Stimulated activated CD8-positive, alpha-beta memory T cell treated with anti-CD3 and anti-CD28 coated beads, Interleukin-4, amount 100 ng/mL, for 1 hour (primary cell): ENCODE results near the gene GNAI2.
"Not testable (repeated sequence)": the region's sequence is repeated elsewhere in the genome, so short reads cannot be mapped to it uniquely, and the experiment has no call there.

ENCODE experiments used
- DNase-seq, 2 donors: peaks; one replicate each; pipeline ENCODE4 v3.0.0-alpha.2; 2020; ENCODE audit warnings: low read depth in 2 of 2, low spot score in 1 of 2

Gene GNAI2

GRCh38 chr3:50275996-50276761 is 40.2 kb downstream of the GNAI2 start:
- DNase-seq, result no peak

- no peak for DNase-seq
Observed at GRCh38 chr3:50276762-50277101, 40.7 kb downstream of the GNAI2 start.

GRCh38 chr3:50278123-50278879 is 42.3 kb downstream of the GNAI2 start:
- DNase-seq, result no peak

- DNase-seq, result no peak
Observed at GRCh38 chr3:50278880-50279224, 42.8 kb downstream of the GNAI2 start, which contains the start of gene LSMEM2. TSS of gene LSMEM2 (plus strand) at chr3:50279087. CDS start at chr3:50279114, 27 bp downstream.

GRCh38 chr3:50279255-50280016 is 43.4 kb downstream of the GNAI2 start:
- no peak for DNase-seq

GRCh38 chr3:50284121-50284520 is 48.1 kb downstream of the GNAI2 start:
- DNase-seq, result not testable (repeated sequence)

- DNase-seq, result no peak
Observed at GRCh38 chr3:50286322-50287227, 50.6 kb downstream of the GNAI2 start.

- no peak for DNase-seq
Observed at GRCh38 chr3:50287262-50287661, 51.3 kb downstream of the GNAI2 start.

- DNase-seq, result no peak
Observed at GRCh38 chr3:50288387-50289007, 52.5 kb downstream of the GNAI2 start.

- no peak for DNase-seq
Observed at GRCh38 chr3:50289130-50289529, 53.1 kb downstream of the GNAI2 start.

- no peak for DNase-seq
Observed at GRCh38 chr3:50290161-50290641, 54.2 kb downstream of the GNAI2 start.

GRCh38 chr3:50292159-50293078 is 56.4 kb downstream of the GNAI2 start, which contains the start of gene IFRD2:
TSS of gene IFRD2 (minus strand) at chr3:50292429. CDS start at chr3:50292274, 155 bp downstream.
- peak; percentile 77 to 91 for DNase-seq

- no peak for DNase-seq
Observed at GRCh38 chr3:50293079-50293801, 57.2 kb downstream of the GNAI2 start.

GRCh38 chr3:50294089-50294488 is 58.1 kb downstream of the GNAI2 start:
- no peak for DNase-seq

GRCh38 chr3:50294492-50295403 is 58.7 kb downstream of the GNAI2 start:
- DNase-seq, result no peak

- DNase-seq, result no peak
Observed at GRCh38 chr3:50295553-50296431, 59.8 kb downstream of the GNAI2 start.
